SHP77 treated with DMSO at 0.1 percent for 48 hours (cell line): Measurements from ENCODE around the gene RHOF.
"Not testable (repeated sequence)": the region's sequence is repeated elsewhere in the genome, so short reads cannot be mapped to it uniquely, and the experiment has no call there.

Experiments
- DNase-seq: peaks from one replicate; lab custom pipeline; 2025; lab: John Stamatoyannopoulos, UW

Gene RHOF

GRCh38 chr12:121748218-121748570 is 45.3 kb downstream of the RHOF start:
- DNase-seq: no peak

GRCh38 chr12:121745545-121745944 is 47.9 kb downstream of the RHOF start:
- DNase-seq: not testable (repeated sequence)

DNA sequence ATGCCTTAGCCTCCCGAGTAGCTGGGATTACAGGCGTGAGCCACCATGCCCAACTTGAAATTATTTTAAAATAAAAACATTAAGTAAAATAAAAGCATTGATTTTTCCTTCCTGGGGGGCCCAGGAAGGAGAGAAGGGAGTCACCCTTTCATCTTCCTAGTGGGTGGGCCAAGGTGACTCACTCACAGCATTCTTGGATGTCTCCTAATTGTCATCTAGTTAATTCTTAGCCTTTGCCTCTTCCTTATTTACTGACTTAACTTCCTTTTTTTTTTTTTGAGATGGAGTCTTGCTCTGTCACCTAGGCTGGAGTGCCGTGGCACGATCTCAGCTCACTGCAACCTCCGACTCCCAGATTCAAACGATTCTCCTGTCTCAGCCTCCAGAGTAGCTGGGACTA is 51.7 kb downstream of the RHOF start:
- no peak for DNase-seq

GRCh38 chr12:121740847-121741246 is 52.6 kb downstream of the RHOF start:
- no peak for DNase-seq

- DNase-seq: no peak
Observed at GRCh38 chr12:121738340-121738858, 55.1 kb downstream of the RHOF start.

DNA sequence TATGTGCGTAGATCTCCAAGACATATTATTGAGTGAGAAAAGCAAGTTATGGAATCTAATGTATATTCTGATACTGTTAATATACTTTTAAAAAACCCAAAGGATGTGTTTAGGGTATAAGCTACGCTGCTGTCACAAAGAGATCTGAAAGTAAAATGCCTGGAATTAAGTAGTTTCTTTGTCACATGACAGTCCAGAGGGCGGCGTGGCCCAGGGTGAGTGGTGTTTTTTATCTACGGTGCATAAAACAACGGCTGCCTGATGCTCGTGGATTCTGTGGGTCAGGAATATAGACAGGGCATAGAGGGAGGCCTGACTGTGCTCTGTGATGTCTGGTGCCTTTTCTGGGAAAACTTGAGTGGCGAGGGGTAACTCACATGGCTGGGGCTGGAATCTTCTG is 59.6 kb downstream of the RHOF start:
- DNase-seq: no peak

DNA sequence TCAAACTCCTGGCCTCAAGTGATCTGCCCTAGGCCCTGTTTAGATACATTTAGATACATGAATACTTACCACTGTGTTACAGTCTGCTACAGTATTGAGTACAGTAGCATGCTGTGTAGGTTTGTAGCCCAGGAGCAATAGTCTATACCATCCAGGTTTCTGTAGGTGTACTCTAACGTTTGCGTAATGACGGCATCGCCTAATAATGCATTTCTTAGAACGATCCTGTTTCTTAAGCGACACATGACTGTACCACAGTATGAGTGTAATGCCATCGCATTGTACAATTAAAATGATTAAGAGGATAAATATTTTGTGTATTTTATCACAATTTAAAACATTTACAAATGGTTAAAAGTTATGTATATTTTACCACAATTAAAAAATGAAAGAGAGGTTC is 62.0 kb downstream of the RHOF start:
- DNase-seq: no peak

DNA sequence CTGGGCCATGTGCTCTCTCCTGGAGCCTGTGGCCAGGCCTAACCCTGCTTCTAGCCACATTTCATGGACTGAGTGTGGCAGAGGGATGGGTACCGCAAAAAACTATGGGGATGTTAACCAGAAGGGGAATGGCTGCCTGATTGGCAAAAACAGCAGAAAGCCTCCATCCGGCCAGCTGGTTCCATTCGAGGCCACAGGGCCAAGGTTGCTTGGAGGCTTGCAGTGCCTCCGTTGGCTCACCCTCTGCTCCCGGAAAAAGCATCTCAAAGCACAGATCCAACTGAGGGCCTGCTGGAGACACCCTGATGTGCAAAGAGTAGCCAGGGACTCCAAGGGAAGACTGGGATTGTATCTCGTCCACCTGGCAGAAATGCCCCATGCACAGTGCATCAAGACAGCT is 64.5 kb downstream of the RHOF start:
- DNase-seq: no peak
